ENCODE results near the gene ALOX5AP. TPM values are rescaled to one million over a fixed set of nuclear protein-coding genes. Genes with fewer than 3 reads are reported as not detected.

ALOX5AP gene
- total RNA-seq, result 1.2 TPM in 1 of 2 replicates, not detected in the other

GRCh38 chr13:30735025-30735871 lies at the start of gene ALOX5AP:
ALOX5AP (plus strand) TSS chr13:30735543; CDS start chr13:30735606, 63 bp downstream.

Other genes with a start within 250 kb of the ALOX5AP start
- gene USPL1, start 117.6 kb upstream of the ALOX5AP start, total RNA-seq, result 9.6 and 16.4 TPM in 2 replicates
- not detected in 2 replicates for gene MEDAG, start 170.7 kb downstream of the ALOX5AP start, total RNA-seq
- not detected in 2 replicates for gene TEX26, start 197.1 kb downstream of the ALOX5AP start, total RNA-seq

All from tracheal epithelial cell (primary cell).